K562 (cell line): ENCODE measurements around the gene THOP1. TPM values are rescaled to one million over a fixed set of nuclear protein-coding genes. Genes with fewer than 3 reads are reported as not detected.

Experiments
- ARID2 ChIP-seq: fragments of 450-650 bp; IDR thresholded peaks from 2 replicates; pipeline ENCODE4 v1.6.1; 2017; ENCODE audit warnings: antibody characterized with exemption, mild to moderate bottlenecking
- DPF2 ChIP-seq: fragments of 450-650 bp; IDR thresholded peaks from 2 replicates; pipeline ENCODE4 v1.6.1; 2016
- ETV5 ChIP-seq: sonication (generic); formaldehyde crosslinking; IDR thresholded peaks from 2 replicates; pipeline ENCODE4 v1.4.0; 2020; ENCODE audit warnings: low read depth, mild to moderate bottlenecking, missing genetic modification reagents
- ETV6 ChIP-seq, 3 experiments: fragments of 150-350 bp in 1 of 3; sonication (generic) in 1 of 3; formaldehyde crosslinking in 1 of 3; IDR thresholded peaks; 2 replicates each; pipeline versions ENCODE4 v1.6.1 to v1.8.0; 2014 to 2022; ENCODE audit warnings: borderline replicate concordance in 2 of 3, low read depth in 2 of 3, antibody characterized with exemption in 1 of 3, low read length in 1 of 3, mild to moderate bottlenecking in 1 of 3, missing genetic modification reagents in 1 of 3
- FOXO4 ChIP-seq: fragments of 450-650 bp; formaldehyde crosslinking; IDR thresholded peaks from 2 replicates; pipeline ENCODE4 v1.4.0; 2020; ENCODE audit warnings: mild to moderate bottlenecking, moderate library complexity
- HNRNPK ChIP-seq: fragments of 200-400 bp; formaldehyde crosslinking; IDR thresholded peaks from one replicate; pipeline ENCODE4 v1.6.1; 2018; ENCODE audit warnings: mild to moderate bottlenecking, low read depth, low read length; ENCODE audit not compliant: poor library complexity, severe bottlenecking
- ID3 ChIP-seq, 2 experiments: fragments of 250-450 bp in 1 of 2; fragments of 450-650 bp in 1 of 2; sonication (Bioruptor Pico) in 1 of 2; IDR thresholded peaks; 2 replicates each; pipeline versions ENCODE4 v1.6.1 to v1.8.0; 2016 to 2021; ENCODE audit warnings: mild to moderate bottlenecking in 2 of 2, moderate library complexity in 2 of 2, missing compliant biosample characterization in 1 of 2, missing genetic modification characterization in 1 of 2
- L3MBTL2 ChIP-seq: fragments of 450-650 bp; IDR thresholded peaks from 2 replicates; pipeline ENCODE4 v1.6.1; 2016; ENCODE audit warnings: mild to moderate bottlenecking, moderate library complexity
- LCOR ChIP-seq: sonication (generic); formaldehyde crosslinking; IDR thresholded peaks from 2 replicates; pipeline ENCODE4 v1.8.0; 2022; ENCODE audit warnings: mild to moderate bottlenecking, missing genetic modification reagents
- MAFK ChIP-seq: IDR thresholded peaks from 2 replicates; pipeline ENCODE4 v1.6.1; 2011; ENCODE audit warnings: low read length, improper control_type of control experiment
- MBD2 ChIP-seq: sonication (generic); IDR thresholded peaks from 2 replicates; pipeline ENCODE4 v1.6.1; 2016; ENCODE audit warnings: low read depth, borderline replicate concordance
- NR1H2 ChIP-seq: sonication (generic); formaldehyde crosslinking; IDR thresholded peaks from 2 replicates; pipeline ENCODE4 v1.4.0; 2020; ENCODE audit warnings: mild to moderate bottlenecking, missing genetic modification reagents
- NR3C1 ChIP-seq: sonication (generic); formaldehyde crosslinking; IDR thresholded peaks from 2 replicates; pipeline ENCODE4 v1.8.1; 2022; ENCODE audit warnings: missing genetic modification reagents
- PHB ChIP-seq: fragments of 250-450 bp; sonication (Bioruptor Pico); IDR thresholded peaks from 2 replicates; pipeline ENCODE4 v1.5.0; 2021
- POLR2AphosphoS5 ChIP-seq: IDR thresholded peaks from 2 replicates; pipeline ENCODE4 v1.6.1; 2011; ENCODE audit warnings: mild to moderate bottlenecking, low read depth, low read length, moderate library complexity; ENCODE audit not compliant: control insufficient read depth, insufficient read depth
- POLR2G ChIP-seq: fragments of 200-400 bp; formaldehyde crosslinking; IDR thresholded peaks from 2 replicates; pipeline ENCODE4 v1.6.1; 2017; ENCODE audit warnings: low read depth, mild to moderate bottlenecking, antibody characterized with exemption, low read length, moderate library complexity
- RBM22 ChIP-seq: fragments of 200-400 bp; formaldehyde crosslinking; IDR thresholded peaks from 2 replicates; pipeline ENCODE4 v1.6.1; 2018; ENCODE audit warnings: low read length, low read depth; ENCODE audit not compliant: poor library complexity, severe bottlenecking
- SAP30 ChIP-seq: fragments of 200-600 bp; sonication (generic); IDR thresholded peaks from 2 replicates; pipeline ENCODE4 v1.6.1; 2012; ENCODE audit warnings: borderline replicate concordance, low read depth, mild to moderate bottlenecking, moderate library complexity, low read length, control low read depth, inconsistent platforms; ENCODE audit not compliant: insufficient read depth, poor library complexity, severe bottlenecking
- TEAD1 ChIP-seq, 2 experiments: fragments of 450-650 bp in 1 of 2; sonication (generic) in 1 of 2; formaldehyde crosslinking; IDR thresholded peaks; 2 replicates each; pipeline versions ENCODE4 v1.4.0 to v1.8.0; 2020 to 2022; ENCODE audit warnings: mild to moderate bottlenecking in 2 of 2, missing genetic modification reagents in 1 of 2
- ZNF146 ChIP-seq: IDR thresholded peaks from one replicate; pipeline ENCODE4 v1.6.1; 2018; ENCODE audit warnings: missing compliant biosample characterization; ENCODE audit not compliant: unreplicated experiment
- ZNF184 ChIP-seq: sonication (generic); formaldehyde crosslinking; IDR thresholded peaks from 2 replicates; pipeline ENCODE4 v1.5.0; 2020; ENCODE audit warnings: missing genetic modification reagents
- ZNF197 ChIP-seq: fragments of 200-800 bp; sonication (Bioruptor generic); IDR thresholded peaks from 2 replicates; pipeline ENCODE4 v1.6.1; 2016; ENCODE audit warnings: low read depth, missing genetic modification characterization, missing compliant biosample characterization
- ZNF740 ChIP-seq, 3 experiments: fragments of 200-800 bp in 1 of 3; sonication (Bioruptor generic) in 1 of 3; sonication (generic) in 1 of 3; formaldehyde crosslinking in 1 of 3; IDR thresholded peaks; 2 replicates each; pipeline versions ENCODE4 v1.6.1 to v1.8.0; 2016 to 2022; ENCODE audit warnings: mild to moderate bottlenecking in 2 of 3, missing compliant biosample characterization in 2 of 3, missing genetic modification characterization in 2 of 3, missing genetic modification reagents in 1 of 3
- ZNF76 ChIP-seq: fragments of 250-450 bp; sonication (Bioruptor Pico); IDR thresholded peaks from 2 replicates; pipeline ENCODE4 v1.4.0; 2020; ENCODE audit warnings: mild to moderate bottlenecking, moderate library complexity, borderline replicate concordance
- polyA plus RNA-seq, 8 experiments: library from polyadenylated mRNA; depleted of rRNA in 4 of 8; stranded (reverse) in 5 of 8; unstranded in 3 of 8; fragments of >200 nt; fragmentation: Nextera tagmentation in 2 of 8; fragmentation: Illumina TruSeq in 1 of 8; extraction: Ambion mirVana in 2 of 8; extraction: Trizol in 1 of 8; gene quantifications; 2 replicates each; pipeline versions ENCODE4 v1.2.1 to v1.2.3, GENCODE V29; 2011 to 2014; ENCODE audit warnings: inconsistent platforms in 1 of 8, missing spikeins in 1 of 8
- total RNA-seq, 7 experiments: library from RNA; depleted of rRNA in 6 of 7; stranded (reverse); fragments of >200 nt in 6 of 7; fragmentation: Illumina TruSeq in 2 of 7; extraction: Trizol in 2 of 7; gene quantifications; 2 replicates each; pipeline versions ENCODE4 v1.2.1 to v1.2.3, GENCODE V29; 2011 to 2021; ENCODE audit warnings: low replicate concordance in 1 of 7

Gene THOP1
- total and polyA plus RNA-seq, 9 of the 15 experiments (the other 6 are each of a cell fraction or from before 2014, with no cell fraction given): 1.3 to 255 (median 96.1) TPM

GRCh38 chr19:2739602-2740313 is 45.5 kb upstream of the THOP1 start, which contains the start of gene SLC39A3 (continued):
- TF ChIP-seq NR1H2 (CRISPR knock-in tag) (peak; percentile 81; the same call in 1 of the 2 replicates), ZNF184 (no peak), ID3 (CRISPR knock-in tag; IDR thresholded peaks at IDR 0.05) (no peak), ID3 (tag; IDR thresholded peaks at IDR 0.05) (peak; percentile 84), NR3C1 (CRISPR knock-in tag) (peak; percentile 94), POLR2G (peak; percentile 95), ZNF197 (CRISPR knock-in tag) (no peak), ARID2 (no peak), SAP30 (peak; percentile 85), L3MBTL2 (peak; percentile 20; the same call in 1 of the 2 replicates), RBM22 (peak; percentile 84), ETV6 (IDR thresholded peaks at IDR 0.05; ENCODE audit: borderline replicate concordance in 1 of 2, low read depth in 2 of 2, low read length in 1 of 2) (no peak), ETV6 (CRISPR knock-in tag; IDR thresholded peaks at IDR 0.05; ENCODE audit: borderline replicate concordance) (peak; percentile 92; the same call in 1 of the 2 replicates), ZNF740 (CRISPR knock-in tag; IDR thresholded peaks at IDR 0.05) (no peak), ZNF740 (tag; IDR thresholded peaks at IDR 0.05) (no peak), FOXO4 (CRISPR knock-in tag) (no peak), HNRNPK (no peak), POLR2AphosphoS5 (peak; percentile 52; the same call in 1 of the 2 replicates), TEAD1 (CRISPR knock-in tag; IDR thresholded peaks at IDR 0.05) (peak; percentile 63 to 82; a peak in 3 of 4 replicates), ZNF76 (CRISPR knock-in tag) (no peak), MBD2 (peak; percentile 92), DPF2 (0 out of 2 replicates have a peak, but pooled peaks have one; percentile 34), ETV5 (peak; percentile 87; the same call in 1 of the 2 replicates), MAFK (0 out of 2 replicates have a peak, but pooled peaks have one; percentile 4), PHB (CRISPR knock-in tag) (no peak), LCOR (peak; percentile 94; the same call in 1 of the 2 replicates), ZNF146 (no peak)
